A549 (cell line): ENCODE results near the gene UBASH3B.

Source experiments
- BHLHE40 ChIP-seq: IDR thresholded peaks from 2 replicates; pipeline ENCODE4 v1.6.1; 2012; ENCODE audit warnings: low read depth, low read length, inconsistent platforms
- CBX8 ChIP-seq: fragments of 200-600 bp; sonication (generic); IDR thresholded peaks from 2 replicates; pipeline ENCODE4 v1.6.1; 2016
- CTCF ChIP-seq: fragments of >200 bp; sonication (Bioruptor Twin); formaldehyde crosslinking; IDR thresholded peaks from 3 replicates; pipeline ENCODE4 v1.5.1; 2016
- EP300 ChIP-seq, 2 experiments: fragments of >200 bp; sonication (Bioruptor Twin); formaldehyde crosslinking; IDR thresholded peaks; 2 replicates in 1 of 2; 3 replicates in 1 of 2; pipeline ENCODE4 v1.6.1; 2016 to 2017
- HOXA7 ChIP-seq: fragments of 250-450 bp; sonication (Bioruptor Pico); IDR thresholded peaks from 2 replicates; pipeline ENCODE4 v1.5.0; 2020; ENCODE audit warnings: mild to moderate bottlenecking, moderate library complexity
- KDM5A ChIP-seq: fragments of 200-600 bp; sonication (generic); IDR thresholded peaks from 2 replicates; pipeline ENCODE4 v1.6.1; 2016; ENCODE audit warnings: antibody characterized with exemption, mild to moderate bottlenecking
- MAX ChIP-seq: IDR thresholded peaks from 2 replicates; pipeline ENCODE4 v1.6.1; 2012
- NFE2L2 ChIP-seq: fragments of 150-350 bp; conservative IDR thresholded peaks from 2 replicates; pipeline ENCODE4 v1.6.1; 2014; ENCODE audit warnings: low read length
- POLR2A ChIP-seq: IDR thresholded peaks from 2 replicates; pipeline ENCODE4 v1.6.1; 2012; ENCODE audit warnings: mild to moderate bottlenecking, low read length
- RAD21 ChIP-seq, 2 experiments: fragments of >200 bp in 1 of 2; sonication (Bioruptor Twin) in 1 of 2; formaldehyde crosslinking in 1 of 2; IDR thresholded peaks in 1 of 2; conservative IDR thresholded peaks in 1 of 2; 2 replicates in 1 of 2; 3 replicates in 1 of 2; pipeline ENCODE4 v1.6.1; 2012 to 2018; ENCODE audit warnings: inconsistent platforms in 1 of 2
- RCOR1 ChIP-seq: fragments of 150-350 bp; IDR thresholded peaks from 2 replicates; pipeline ENCODE4 v1.6.1; 2014; ENCODE audit warnings: antibody characterized with exemption, low read length, low read depth
- REST ChIP-seq: fragments of 200-600 bp; sonication (generic); IDR thresholded peaks from 2 replicates; pipeline ENCODE4 v1.6.1; 2016; ENCODE audit warnings: antibody characterized with exemption, mild to moderate bottlenecking, moderate library complexity
- USF2 ChIP-seq: fragments of 450-650 bp; IDR thresholded peaks from 2 replicates; pipeline ENCODE4 v1.6.1; 2014; ENCODE audit warnings: antibody characterized with exemption

GRCh38 chr11:122789907-122790306 lies 134.4 kb downstream of the UBASH3B start:
- TF ChIP-seq BHLHE40 (no peak), CTCF (no peak), HOXA7 (CRISPR knock-in tag) (no peak), REST (no peak), POLR2A (no peak), RCOR1 (no peak), USF2 (no peak), KDM5A (no peak), NFE2L2 (no peak), RAD21 (conservative IDR thresholded peaks at IDR 0.05 in 1 of 2, IDR thresholded peaks at IDR 0.05 in 1 of 2) (no peak), CBX8 (no peak), EP300 (IDR thresholded peaks at IDR 0.05) (no peak), MAX (no peak)
